Gastrocnemius medialis (tissue), 4 donors: Measurements from ENCODE around the gene KIF17.

Experiments used
- POLR2A ChIP-seq, 2 donors: fragments of 450-650 bp; IDR thresholded peaks; one replicate each; pipeline ENCODE4 v1.6.1; 2017; ENCODE audit warnings: antibody characterized with exemption in 2 of 2, mild to moderate bottlenecking in 2 of 2, moderate library complexity in 2 of 2
- TF ChIP-seq, protein P1 (sequence below), 5 experiments: fragments of 450-650 bp in 3 of 5; fragments of 200-600 bp in 2 of 5; sonication (generic) in 2 of 5; IDR thresholded peaks in 4 of 5; conservative IDR thresholded peaks in 1 of 5; 1 replicate in 4 of 5; 2 replicates in 1 of 5; pipeline ENCODE4 v1.5.1; 2016 to 2019; ENCODE audit warnings: antibody characterized with exemption in 5 of 5, mild to moderate bottlenecking in 3 of 5, moderate library complexity in 3 of 5

GRCh38 chr1:20681999-20682398 is 35.8 kb downstream of the KIF17 start:
- TF ChIP-seq POLR2A (IDR thresholded peaks at IDR 0.05): no peak
- TF ChIP-seq, protein P1, sequence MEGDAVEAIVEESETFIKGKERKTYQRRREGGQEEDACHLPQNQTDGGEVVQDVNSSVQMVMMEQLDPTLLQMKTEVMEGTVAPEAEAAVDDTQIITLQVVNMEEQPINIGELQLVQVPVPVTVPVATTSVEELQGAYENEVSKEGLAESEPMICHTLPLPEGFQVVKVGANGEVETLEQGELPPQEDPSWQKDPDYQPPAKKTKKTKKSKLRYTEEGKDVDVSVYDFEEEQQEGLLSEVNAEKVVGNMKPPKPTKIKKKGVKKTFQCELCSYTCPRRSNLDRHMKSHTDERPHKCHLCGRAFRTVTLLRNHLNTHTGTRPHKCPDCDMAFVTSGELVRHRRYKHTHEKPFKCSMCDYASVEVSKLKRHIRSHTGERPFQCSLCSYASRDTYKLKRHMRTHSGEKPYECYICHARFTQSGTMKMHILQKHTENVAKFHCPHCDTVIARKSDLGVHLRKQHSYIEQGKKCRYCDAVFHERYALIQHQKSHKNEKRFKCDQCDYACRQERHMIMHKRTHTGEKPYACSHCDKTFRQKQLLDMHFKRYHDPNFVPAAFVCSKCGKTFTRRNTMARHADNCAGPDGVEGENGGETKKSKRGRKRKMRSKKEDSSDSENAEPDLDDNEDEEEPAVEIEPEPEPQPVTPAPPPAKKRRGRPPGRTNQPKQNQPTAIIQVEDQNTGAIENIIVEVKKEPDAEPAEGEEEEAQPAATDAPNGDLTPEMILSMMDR (IDR thresholded peaks at IDR 0.05 in 4 of 5, conservative IDR thresholded peaks at IDR 0.05 in 1 of 5): no peak
